GM12878 (cell line): Measurements from ENCODE around the gene GLI1. TPM values are rescaled to one million over a fixed set of nuclear protein-coding genes. Genes with fewer than 3 reads are reported as not detected.

Experiments
- BACH1 ChIP-seq: fragments of 450-650 bp; IDR thresholded peaks from 2 replicates; pipeline ENCODE4 v1.6.1; 2017; ENCODE audit warnings: mild to moderate bottlenecking, borderline replicate concordance
- BRCA1 ChIP-seq: IDR thresholded peaks from 2 replicates; pipeline ENCODE4 v1.6.1; 2011; ENCODE audit warnings: low read depth, low read length, improper control_type of control experiment
- CBFB ChIP-seq: IDR thresholded peaks from 2 replicates; pipeline ENCODE4 v1.6.1; 2016; ENCODE audit warnings: antibody characterized with exemption, low read depth
- CREB1 ChIP-seq: IDR thresholded peaks from 2 replicates; pipeline ENCODE4 v1.6.1; 2012; ENCODE audit warnings: low read depth, mild to moderate bottlenecking, inconsistent platforms
- EGR1 ChIP-seq, 2 experiments: IDR thresholded peaks; 1 replicate in 1 of 2; 2 replicates in 1 of 2; pipeline ENCODE4 v1.6.1; 2011 to 2012; ENCODE audit warnings: low read depth in 2 of 2, low read length in 2 of 2, borderline replicate concordance in 1 of 2, mild to moderate bottlenecking in 1 of 2, moderate library complexity in 1 of 2
- ETV6 ChIP-seq, 2 experiments: fragments of 450-650 bp in 1 of 2; IDR thresholded peaks in 1 of 2; conservative IDR thresholded peaks in 1 of 2; 2 replicates each; pipeline ENCODE4 v1.6.1; 2014; ENCODE audit warnings: antibody characterized with exemption in 1 of 2, borderline replicate concordance in 1 of 2, low read depth in 1 of 2, mild to moderate bottlenecking in 1 of 2, moderate library complexity in 1 of 2
- FOXK2 ChIP-seq: fragments of 450-650 bp; IDR thresholded peaks from 2 replicates; pipeline ENCODE4 v1.6.1; 2017; ENCODE audit warnings: mild to moderate bottlenecking, moderate library complexity
- IKZF2 ChIP-seq, 2 experiments: fragments of 450-650 bp; IDR thresholded peaks; 2 replicates each; pipeline ENCODE4 v1.6.1; 2017; ENCODE audit warnings: mild to moderate bottlenecking in 2 of 2, moderate library complexity in 2 of 2
- KDM1A ChIP-seq: fragments of 200-600 bp; sonication (generic); IDR thresholded peaks from 2 replicates; pipeline ENCODE4 v1.6.1; 2016; ENCODE audit warnings: borderline replicate concordance
- MEF2B ChIP-seq: fragments of 450-650 bp; IDR thresholded peaks from 2 replicates; pipeline ENCODE4 v1.6.1; 2018; ENCODE audit warnings: mild to moderate bottlenecking, moderate library complexity; ENCODE audit not compliant: partially characterized antibody, poor library complexity, severe bottlenecking
- NFIC ChIP-seq: IDR thresholded peaks from 2 replicates; pipeline ENCODE4 v1.6.1; 2012; ENCODE audit warnings: low read depth, mild to moderate bottlenecking, inconsistent platforms, low read length, moderate library complexity
- NFYA ChIP-seq: IDR thresholded peaks from 2 replicates; pipeline ENCODE4 v1.6.1; 2011; ENCODE audit warnings: low read depth, mild to moderate bottlenecking, low read length, improper control_type of control experiment, borderline replicate concordance
- POU2F2 ChIP-seq: IDR thresholded peaks from 3 replicates; pipeline ENCODE4 v1.6.1; 2011; ENCODE audit warnings: low read depth, mild to moderate bottlenecking, low read length, borderline replicate concordance
- SPI1 ChIP-seq: IDR thresholded peaks from 2 replicates; pipeline ENCODE4 v1.6.1; 2011; ENCODE audit warnings: low read depth, mild to moderate bottlenecking, low read length, moderate library complexity, borderline replicate concordance; ENCODE audit not compliant: insufficient read depth
- YBX1 ChIP-seq: fragments of 450-650 bp; IDR thresholded peaks from 2 replicates; pipeline ENCODE4 v1.6.1; 2016; ENCODE audit warnings: antibody characterized with exemption
- ZNF217 ChIP-seq: fragments of 450-650 bp; IDR thresholded peaks from 2 replicates; pipeline ENCODE4 v1.6.1; 2017; ENCODE audit warnings: antibody characterized with exemption, mild to moderate bottlenecking
- ZNF622 ChIP-seq: fragments of 450-650 bp; IDR thresholded peaks from 2 replicates; pipeline ENCODE4 v1.6.1; 2017; ENCODE audit warnings: mild to moderate bottlenecking, inconsistent platforms
- polyA plus RNA-seq, 11 experiments: library from polyadenylated mRNA; depleted of rRNA in 4 of 11; unstranded in 6 of 11; stranded (reverse) in 5 of 11; fragments of >200 nt; fragmentation: Nextera tagmentation in 4 of 11; fragmentation: Illumina TruSeq in 1 of 11; extraction: Ambion mirVana in 4 of 11; extraction: Trizol in 1 of 11; gene quantifications; 1 replicate in 1 of 11; 2 replicates in 10 of 11; pipeline versions ENCODE4 v1.2.1 to v1.2.3, GENCODE V29; 2011 to 2016; ENCODE audit warnings: inconsistent platforms in 2 of 11, missing spikeins in 2 of 11, low read depth in 1 of 11
- total RNA-seq, 4 experiments: library from RNA; depleted of rRNA in 3 of 4; stranded (reverse); fragments of >200 nt in 3 of 4; fragmentation: Illumina TruSeq in 1 of 4; extraction: Trizol in 1 of 4; gene quantifications; 2 replicates each; pipeline versions ENCODE4 v1.2.1 to v1.2.3, GENCODE V29; 2013 to 2021
- TF ChIP-seq, protein P1 (sequence below): fragments of 450-650 bp; IDR thresholded peaks from 2 replicates; pipeline ENCODE4 v1.6.1; 2017; ENCODE audit warnings: antibody characterized with exemption, mild to moderate bottlenecking, moderate library complexity
- TF ChIP-seq, protein P2 (sequence below): IDR thresholded peaks from 2 replicates; pipeline ENCODE4 v1.6.1; 2012; ENCODE audit warnings: mild to moderate bottlenecking, low read depth, low read length
- TF ChIP-seq, protein P3 (sequence below): fragments of 450-650 bp; formaldehyde crosslinking; IDR thresholded peaks from 2 replicates; pipeline ENCODE4 v1.4.0; 2020; ENCODE audit warnings: mild to moderate bottlenecking, moderate library complexity

Gene GLI1
- total and polyA plus RNA-seq, 10 of the 15 experiments (the other 5 are each of a cell fraction or from before 2014, with no cell fraction given), result 0.27 to 1.2 (median 0.49) TPM

DNA sequence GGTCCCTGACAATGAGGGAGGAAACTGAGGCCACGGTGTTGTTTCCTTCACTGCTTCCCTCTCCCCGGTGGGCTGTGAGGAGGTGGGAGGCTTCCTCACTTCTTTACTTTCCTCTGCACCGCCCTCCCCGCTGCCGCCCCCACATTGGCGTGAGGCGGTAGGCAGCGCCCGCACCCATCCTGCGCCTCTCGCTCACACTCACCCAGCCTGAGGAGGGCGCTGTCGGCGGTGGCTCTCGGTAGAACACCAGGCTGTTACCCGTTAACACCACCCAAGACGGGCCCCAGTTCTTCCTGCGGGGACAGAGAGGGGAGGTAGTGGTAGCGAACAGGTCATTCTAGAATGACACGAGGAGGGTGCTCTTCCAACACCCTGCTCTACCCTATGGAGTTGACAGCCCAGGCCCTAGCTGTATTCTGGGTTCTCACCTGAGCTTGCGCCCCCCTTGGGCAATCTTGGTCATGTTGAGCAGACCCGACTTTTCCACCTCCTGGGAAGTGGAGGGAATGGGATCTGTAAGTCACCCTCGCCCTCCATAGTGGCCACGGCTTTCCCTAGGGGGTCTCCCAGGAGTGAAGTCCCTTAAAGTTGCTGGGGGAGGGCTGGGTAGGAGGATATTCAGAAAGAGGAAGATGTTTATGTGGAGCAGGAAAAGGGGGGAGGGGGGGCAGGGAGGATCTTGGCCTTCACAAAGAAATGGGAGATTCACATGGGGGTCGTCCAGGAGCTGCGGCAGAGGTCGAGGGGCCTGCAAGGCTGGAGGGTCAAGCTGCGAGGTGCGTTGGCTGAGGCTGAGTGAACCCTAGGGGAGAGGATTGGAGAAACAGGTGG is 16.8 kb downstream of the GLI1 start (continued):
- TF ChIP-seq BACH1 (no peak; the same call in 1 of the 2 replicates), ETV6 (conservative IDR thresholded peaks at IDR 0.05 in 1 of 2, IDR thresholded peaks at IDR 0.05 in 1 of 2; ENCODE audit: borderline replicate concordance in 1 of 2, low read depth in 1 of 2) (no peak), NFIC (no peak), SPI1 (no peak), YBX1 (no peak), EGR1 (IDR thresholded peaks at IDR 0.05; ENCODE audit: borderline replicate concordance in 1 of 2, low read depth in 2 of 2, low read length in 2 of 2) (peak in 1 of 2 experiments; percentile 92; a peak in 2 of 3 replicates), ZNF622 (no peak), CREB1 (0 out of 2 replicates have a peak, but pooled peaks have one; percentile 52), ZNF217 (0 out of 2 replicates have a peak, but pooled peaks have one; percentile 56), FOXK2 (no peak), POU2F2 (no peak), IKZF2 (IDR thresholded peaks at IDR 0.05) (peak; percentile 74 to 82), MEF2B (no peak), NFYA (no peak), BRCA1 (no peak), KDM1A (no peak), CBFB (peak; percentile 17; the same call in 1 of the 2 replicates)
- TF ChIP-seq, protein P1, sequence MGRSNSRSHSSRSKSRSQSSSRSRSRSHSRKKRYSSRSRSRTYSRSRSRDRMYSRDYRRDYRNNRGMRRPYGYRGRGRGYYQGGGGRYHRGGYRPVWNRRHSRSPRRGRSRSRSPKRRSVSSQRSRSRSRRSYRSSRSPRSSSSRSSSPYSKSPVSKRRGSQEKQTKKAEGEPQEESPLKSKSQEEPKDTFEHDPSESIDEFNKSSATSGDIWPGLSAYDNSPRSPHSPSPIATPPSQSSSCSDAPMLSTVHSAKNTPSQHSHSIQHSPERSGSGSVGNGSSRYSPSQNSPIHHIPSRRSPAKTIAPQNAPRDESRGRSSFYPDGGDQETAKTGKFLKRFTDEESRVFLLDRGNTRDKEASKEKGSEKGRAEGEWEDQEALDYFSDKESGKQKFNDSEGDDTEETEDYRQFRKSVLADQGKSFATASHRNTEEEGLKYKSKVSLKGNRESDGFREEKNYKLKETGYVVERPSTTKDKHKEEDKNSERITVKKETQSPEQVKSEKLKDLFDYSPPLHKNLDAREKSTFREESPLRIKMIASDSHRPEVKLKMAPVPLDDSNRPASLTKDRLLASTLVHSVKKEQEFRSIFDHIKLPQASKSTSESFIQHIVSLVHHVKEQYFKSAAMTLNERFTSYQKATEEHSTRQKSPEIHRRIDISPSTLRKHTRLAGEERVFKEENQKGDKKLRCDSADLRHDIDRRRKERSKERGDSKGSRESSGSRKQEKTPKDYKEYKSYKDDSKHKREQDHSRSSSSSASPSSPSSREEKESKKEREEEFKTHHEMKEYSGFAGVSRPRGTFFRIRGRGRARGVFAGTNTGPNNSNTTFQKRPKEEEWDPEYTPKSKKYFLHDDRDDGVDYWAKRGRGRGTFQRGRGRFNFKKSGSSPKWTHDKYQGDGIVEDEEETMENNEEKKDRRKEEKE, result no peak
- TF ChIP-seq, protein P2, sequence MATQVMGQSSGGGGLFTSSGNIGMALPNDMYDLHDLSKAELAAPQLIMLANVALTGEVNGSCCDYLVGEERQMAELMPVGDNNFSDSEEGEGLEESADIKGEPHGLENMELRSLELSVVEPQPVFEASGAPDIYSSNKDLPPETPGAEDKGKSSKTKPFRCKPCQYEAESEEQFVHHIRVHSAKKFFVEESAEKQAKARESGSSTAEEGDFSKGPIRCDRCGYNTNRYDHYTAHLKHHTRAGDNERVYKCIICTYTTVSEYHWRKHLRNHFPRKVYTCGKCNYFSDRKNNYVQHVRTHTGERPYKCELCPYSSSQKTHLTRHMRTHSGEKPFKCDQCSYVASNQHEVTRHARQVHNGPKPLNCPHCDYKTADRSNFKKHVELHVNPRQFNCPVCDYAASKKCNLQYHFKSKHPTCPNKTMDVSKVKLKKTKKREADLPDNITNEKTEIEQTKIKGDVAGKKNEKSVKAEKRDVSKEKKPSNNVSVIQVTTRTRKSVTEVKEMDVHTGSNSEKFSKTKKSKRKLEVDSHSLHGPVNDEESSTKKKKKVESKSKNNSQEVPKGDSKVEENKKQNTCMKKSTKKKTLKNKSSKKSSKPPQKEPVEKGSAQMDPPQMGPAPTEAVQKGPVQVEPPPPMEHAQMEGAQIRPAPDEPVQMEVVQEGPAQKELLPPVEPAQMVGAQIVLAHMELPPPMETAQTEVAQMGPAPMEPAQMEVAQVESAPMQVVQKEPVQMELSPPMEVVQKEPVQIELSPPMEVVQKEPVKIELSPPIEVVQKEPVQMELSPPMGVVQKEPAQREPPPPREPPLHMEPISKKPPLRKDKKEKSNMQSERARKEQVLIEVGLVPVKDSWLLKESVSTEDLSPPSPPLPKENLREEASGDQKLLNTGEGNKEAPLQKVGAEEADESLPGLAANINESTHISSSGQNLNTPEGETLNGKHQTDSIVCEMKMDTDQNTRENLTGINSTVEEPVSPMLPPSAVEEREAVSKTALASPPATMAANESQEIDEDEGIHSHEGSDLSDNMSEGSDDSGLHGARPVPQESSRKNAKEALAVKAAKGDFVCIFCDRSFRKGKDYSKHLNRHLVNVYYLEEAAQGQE, result no peak
- TF ChIP-seq, protein P3, sequence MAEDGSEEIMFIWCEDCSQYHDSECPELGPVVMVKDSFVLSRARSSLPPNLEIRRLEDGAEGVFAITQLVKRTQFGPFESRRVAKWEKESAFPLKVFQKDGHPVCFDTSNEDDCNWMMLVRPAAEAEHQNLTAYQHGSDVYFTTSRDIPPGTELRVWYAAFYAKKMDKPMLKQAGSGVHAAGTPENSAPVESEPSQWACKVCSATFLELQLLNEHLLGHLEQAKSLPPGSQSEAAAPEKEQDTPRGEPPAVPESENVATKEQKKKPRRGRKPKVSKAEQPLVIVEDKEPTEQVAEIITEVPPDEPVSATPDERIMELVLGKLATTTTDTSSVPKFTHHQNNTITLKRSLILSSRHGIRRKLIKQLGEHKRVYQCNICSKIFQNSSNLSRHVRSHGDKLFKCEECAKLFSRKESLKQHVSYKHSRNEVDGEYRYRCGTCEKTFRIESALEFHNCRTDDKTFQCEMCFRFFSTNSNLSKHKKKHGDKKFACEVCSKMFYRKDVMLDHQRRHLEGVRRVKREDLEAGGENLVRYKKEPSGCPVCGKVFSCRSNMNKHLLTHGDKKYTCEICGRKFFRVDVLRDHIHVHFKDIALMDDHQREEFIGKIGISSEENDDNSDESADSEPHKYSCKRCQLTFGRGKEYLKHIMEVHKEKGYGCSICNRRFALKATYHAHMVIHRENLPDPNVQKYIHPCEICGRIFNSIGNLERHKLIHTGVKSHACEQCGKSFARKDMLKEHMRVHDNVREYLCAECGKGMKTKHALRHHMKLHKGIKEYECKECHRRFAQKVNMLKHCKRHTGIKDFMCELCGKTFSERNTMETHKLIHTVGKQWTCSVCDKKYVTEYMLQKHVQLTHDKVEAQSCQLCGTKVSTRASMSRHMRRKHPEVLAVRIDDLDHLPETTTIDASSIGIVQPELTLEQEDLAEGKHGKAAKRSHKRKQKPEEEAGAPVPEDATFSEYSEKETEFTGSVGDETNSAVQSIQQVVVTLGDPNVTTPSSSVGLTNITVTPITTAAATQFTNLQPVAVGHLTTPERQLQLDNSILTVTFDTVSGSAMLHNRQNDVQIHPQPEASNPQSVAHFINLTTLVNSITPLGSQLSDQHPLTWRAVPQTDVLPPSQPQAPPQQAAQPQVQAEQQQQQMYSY (CRISPR knock-in tag), result no peak
